HG02610 (cell line): ENCODE measurements around the gene HMGCS2.

Experiments
- ATAC-seq: cut with Tn5 transposase; IDR thresholded peaks from one replicate; pipeline ENCODE4 v1.9.1; 2021; ENCODE audit warnings: mild to moderate bottlenecking, moderate library complexity; ENCODE audit not compliant: unreplicated experiment

Gene HMGCS2

GRCh38 chr1:119768778-119769177 lies at the start of gene HMGCS2:
Gene HMGCS2, minus strand, starts transcription at chr1:119768905. Its CDS starts 61 bp downstream, at chr1:119768844.
- no peak for ATAC-seq

DNA sequence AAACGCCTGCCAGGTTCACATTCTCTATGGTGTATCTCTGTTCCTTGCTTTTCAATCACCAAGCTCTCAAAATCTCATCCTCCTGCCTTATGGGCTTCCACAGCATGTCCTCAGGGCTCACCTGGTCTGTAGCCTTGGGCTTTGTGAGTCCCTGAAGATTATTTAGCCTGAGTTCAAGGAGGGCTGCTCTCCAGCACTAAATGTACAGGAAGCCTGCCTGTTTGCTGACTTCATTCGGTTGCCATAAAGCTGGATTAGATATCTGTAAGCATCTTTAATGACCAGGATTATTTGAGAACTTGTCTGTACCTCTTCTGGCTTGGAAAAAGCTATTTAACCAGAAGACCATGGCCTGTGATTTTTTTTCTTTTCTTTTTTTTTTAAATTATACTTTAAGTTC lies 49.5 kb upstream of the HMGCS2 start:
- ATAC-seq: no peak

GRCh38 chr1:119816407-119816806 lies 47.7 kb upstream of the HMGCS2 start:
- no peak for ATAC-seq

DNA sequence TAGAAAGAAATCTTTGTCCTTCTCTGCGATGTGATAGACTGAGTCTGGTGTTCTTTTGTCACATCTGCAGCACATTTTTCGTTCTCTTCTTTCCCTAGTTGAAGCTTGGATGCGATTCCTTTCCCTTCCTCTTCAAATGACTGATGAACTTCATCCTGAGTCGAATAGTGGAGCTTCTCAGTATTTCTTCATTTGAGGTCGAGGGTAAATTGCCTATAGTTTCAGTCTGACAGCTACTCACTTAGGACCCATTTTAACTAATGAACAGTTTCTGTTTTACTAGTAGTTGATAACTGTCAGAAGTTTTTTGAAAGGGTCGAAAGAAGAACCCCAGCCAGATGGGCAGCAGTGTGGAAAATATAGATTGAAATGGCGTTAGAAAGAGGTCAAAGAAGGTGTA lies 47.2 kb upstream of the HMGCS2 start:
- ATAC-seq: no peak

DNA sequence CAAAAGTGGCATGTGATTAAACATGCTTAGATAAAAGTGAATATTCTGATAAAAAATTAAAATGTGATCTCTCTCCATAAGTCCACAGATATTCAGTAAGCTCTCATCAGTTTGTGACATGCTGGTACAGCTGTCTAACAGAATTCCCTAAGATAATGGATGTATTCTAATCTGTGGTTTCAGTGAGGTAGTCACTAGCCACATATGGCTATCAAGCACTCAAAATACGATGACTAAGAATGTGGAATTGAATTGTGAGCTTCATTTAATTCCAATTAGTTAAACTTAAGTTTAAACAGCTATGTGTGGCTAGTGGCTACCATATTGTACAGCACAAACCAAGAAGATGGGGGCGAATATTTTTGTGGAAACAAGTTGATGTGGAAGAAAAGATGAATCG lies 46.7 kb upstream of the HMGCS2 start:
- no peak for ATAC-seq

DNA sequence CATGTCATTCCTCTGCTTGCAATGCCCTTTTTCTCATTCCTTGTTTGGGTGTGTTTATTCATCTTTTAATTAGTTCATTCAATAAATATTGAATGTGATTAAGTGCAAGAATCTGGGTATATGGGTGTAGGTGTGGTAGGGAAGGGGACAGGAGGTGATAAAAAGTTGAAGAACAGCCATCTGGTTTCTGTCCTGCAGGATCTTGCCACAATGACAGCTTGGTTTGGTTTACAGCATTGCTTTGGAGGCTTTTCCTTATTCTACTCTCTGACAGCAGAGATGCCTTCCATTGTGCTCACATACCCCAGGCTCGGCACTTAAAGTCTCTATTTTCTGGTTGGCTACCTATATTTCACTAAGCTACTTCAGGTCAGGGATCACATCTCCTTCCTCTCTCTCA lies 45.6 kb upstream of the HMGCS2 start:
- ATAC-seq: no peak

DNA sequence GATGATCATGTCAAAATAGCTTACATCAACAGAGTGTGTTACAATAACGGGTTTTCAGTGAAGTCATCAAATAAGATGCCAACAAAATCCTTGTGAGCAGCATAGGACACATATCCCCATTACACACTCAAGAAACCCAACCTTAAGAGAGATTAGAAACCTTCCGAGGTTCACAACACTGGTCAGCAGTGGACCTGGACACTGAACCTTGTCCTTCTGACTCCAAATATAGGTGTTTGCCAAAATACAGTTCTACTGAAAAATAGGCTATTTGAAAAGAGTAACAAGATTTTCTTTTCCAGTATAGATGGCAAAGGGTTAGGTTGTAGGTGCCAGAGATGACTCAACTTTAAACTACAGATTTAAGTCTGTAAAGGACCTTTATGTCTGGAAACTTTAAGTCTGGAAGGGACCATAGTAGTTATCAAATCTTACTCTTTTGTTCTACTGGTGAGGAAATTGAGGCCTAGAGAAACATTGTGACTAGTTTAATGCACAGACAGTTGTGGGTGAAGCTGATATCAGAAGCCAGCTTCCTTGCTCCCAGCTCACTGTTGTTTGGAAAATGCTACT lies 43.4 kb upstream of the HMGCS2 start:
- no peak for ATAC-seq

GRCh38 chr1:119811387-119811786 lies 42.7 kb upstream of the HMGCS2 start, which contains the start of gene REG4:
Gene REG4, minus strand, starts transcription at chr1:119811460. Its CDS starts 2,691 bp downstream, at chr1:119808769.
- no peak for ATAC-seq

GRCh38 chr1:119808972-119809550 lies 40.4 kb upstream of the HMGCS2 start:
- ATAC-seq: peak; percentile 83

DNA sequence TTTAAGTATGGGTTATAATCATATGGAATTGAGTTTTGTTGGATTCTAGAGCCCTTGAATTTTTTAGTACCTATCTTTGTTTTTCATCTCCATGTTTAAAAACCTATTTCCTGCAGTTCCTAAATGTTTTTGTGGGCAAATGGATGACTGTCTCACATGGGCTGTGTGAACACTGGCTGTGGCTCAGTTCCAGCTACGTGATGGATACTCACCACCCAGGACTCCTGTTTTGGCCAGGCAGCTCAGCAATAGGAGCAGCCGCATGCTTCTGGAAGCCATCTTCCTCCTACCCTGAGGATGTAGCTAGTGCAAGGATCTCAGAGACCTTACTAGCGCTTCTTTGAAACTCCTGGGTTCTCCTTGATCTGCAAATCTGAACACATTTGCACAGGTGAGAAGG lies 39.8 kb upstream of the HMGCS2 start:
- ATAC-seq: no peak

- ATAC-seq: no peak
These were observed 37.8 kb upstream of the HMGCS2 start for GRCh38 chr1:119806489-119806888.

- ATAC-seq: no peak
These were observed 37.0 kb upstream of the HMGCS2 start for GRCh38 chr1:119805746-119806145.

GRCh38 chr1:119805247-119805646 lies 36.5 kb upstream of the HMGCS2 start:
- ATAC-seq: no peak

- ATAC-seq: no peak
These were observed 31.0 kb upstream of the HMGCS2 start for GRCh38 chr1:119799599-119800177.

DNA sequence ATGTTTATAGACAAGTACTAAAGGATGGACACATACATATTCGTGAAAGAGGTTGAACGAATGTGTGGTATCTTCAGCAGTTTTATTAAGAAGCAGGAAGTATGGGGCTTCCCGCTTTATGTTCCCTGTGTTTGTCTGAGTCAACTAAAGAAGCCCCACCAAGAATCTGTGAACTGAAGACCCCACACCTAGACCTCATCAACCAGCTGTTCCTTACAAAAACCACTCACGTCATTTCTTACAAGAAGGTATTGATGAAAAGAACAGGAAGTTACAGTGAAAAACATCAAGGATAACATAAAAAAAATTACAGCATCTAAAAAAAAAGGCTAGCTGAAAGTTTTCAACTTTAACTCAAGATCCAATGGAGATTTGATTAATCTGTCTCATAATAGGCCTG lies 30.3 kb upstream of the HMGCS2 start:
- ATAC-seq: no peak

DNA sequence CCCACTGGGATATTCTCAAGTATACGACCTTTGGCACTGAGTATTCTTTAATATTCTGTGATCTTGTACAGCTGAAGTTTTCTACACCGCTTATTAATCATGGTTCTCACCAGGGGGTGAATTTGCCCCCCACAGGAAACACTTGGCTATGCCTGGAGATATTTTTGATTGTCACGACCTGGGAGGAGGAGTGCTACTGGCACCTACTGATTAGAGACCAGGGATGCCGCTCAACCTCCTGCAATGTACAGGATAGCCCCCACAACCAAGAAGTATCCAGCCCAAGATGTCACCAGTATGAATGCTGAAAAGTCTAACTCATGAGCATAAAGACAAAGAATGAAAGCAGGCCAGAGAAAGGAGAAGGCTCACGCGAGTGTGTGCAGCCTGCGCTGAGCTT lies 28.9 kb upstream of the HMGCS2 start:
- no peak for ATAC-seq

DNA sequence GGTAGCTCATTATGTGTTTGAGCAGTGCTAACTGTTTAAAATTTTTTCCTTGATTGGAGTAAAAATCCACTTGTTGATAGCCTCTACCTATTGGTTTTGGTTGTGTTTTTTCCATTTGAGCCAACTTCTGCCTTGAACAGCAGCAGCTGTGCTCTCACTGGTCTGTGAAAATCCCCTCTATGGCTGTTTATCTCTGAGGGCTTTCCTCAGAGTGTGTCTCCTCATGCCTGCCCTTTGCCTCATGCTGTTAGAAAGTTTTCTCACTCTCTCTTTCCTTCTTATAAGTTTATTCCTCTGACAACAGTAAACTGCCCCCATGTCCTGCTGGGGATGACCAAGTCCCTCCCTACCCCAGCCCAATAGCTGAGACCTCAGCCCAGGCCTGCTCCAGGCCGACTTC lies 28.5 kb upstream of the HMGCS2 start:
- no peak for ATAC-seq

DNA sequence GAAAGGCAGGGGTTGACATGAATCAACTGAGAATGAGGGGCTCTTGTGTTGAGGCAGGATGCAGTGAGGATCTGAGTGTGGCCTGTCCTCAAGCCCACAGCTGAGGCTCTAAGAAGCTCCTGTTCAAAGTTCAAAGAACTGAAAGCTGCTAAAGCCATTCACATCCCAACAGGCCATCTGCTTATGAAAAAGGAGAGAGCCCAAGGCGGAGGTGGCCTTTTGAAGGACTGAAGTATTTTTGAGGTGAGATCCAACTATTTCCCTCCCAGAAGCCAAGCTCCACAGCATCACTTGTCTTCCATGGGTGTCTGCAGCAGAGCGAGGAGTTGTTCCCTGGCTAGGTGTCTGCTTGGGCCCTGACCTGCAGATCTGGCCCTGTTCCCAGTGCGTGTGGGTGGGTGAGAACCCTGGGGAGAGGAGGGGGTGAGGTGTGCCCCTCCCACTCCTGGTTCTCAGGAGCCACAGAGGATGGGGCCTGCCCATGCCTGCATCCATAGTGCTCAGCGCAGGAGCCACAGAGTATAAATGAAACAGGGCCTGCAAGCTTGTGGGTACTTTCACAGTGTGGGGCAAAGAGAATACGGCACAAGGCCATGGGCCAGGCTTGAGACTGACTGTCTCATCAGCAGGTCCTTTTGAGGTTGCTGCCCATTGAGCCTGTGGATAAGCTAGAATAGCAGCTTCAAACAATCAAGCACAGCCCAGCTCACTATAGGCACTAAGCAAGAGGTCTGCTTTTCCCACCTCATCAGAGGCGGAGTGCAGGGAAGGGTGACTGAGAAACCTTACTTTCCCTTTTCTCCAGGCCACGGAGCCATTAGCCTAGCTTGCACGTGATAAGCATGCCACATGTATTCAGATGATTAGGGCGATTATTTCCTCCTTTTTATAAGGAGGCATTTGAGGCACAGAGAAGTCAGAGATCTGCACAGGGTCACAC lies 26.8 kb upstream of the HMGCS2 start:
- ATAC-seq: no peak

- no peak for ATAC-seq
These were observed 26.2 kb upstream of the HMGCS2 start for GRCh38 chr1:119794876-119795240.

DNA sequence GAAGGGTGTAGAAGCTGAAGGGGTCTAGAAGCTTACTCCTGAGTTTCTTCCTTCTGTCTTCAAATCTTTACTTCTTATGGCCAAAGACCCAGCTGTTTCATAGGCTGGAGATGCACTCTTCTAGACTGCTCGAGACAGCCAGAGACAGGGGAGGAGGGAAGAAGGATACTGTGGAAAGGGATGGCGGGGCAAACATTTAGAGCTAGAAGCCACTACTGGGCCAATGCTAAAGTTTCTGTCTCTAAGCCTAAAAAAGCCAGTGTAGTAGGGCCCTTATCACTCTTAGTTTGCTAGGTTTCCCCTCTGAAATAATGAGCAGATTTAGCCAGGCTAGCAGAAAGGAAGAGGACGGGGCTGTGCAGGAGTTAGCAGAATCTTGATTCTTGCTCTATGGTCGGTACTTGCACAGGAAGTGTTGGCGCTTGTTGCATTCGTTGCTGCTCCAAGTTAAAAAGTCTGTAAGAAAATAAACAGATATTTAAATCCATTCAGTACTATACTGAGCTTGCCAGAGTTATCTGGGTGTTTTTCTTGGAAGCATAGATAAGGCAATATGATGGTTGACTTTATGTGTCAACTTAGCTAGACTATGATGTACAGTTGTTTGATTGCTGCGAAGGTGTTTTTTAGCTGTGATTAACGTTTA lies 25.6 kb upstream of the HMGCS2 start:
- ATAC-seq: no peak

GRCh38 chr1:119791377-119791776 lies 22.7 kb upstream of the HMGCS2 start:
- ATAC-seq: no peak
